Measurements from ENCODE around the gene CLMN. TPM values are rescaled to one million over a fixed set of nuclear protein-coding genes. Genes with fewer than 3 reads are reported as not detected.

Gene CLMN
- polyA plus RNA-seq, 3 donors = 22.0 to 33.7 (median 23.2) TPM

GRCh38 chr14:95301527-95302187 lies 18.1 kb downstream of the CLMN start:
- no peak overlapping the region for H3K4me3 ChIP-seq (replicated peaks in 1 of 3; ENCODE audit: low read depth in 2 of 3, low read length in 3 of 3)
- no peak overlapping the region for H3K27ac ChIP-seq (ENCODE audit: low read depth in 1 of 2, low read length in 2 of 2)
- intact Hi-C loops (cut with micrococcal nuclease) = no loop called here
- peaks cover 2% of the 10 kb centered on the region for H3K79me2 ChIP-seq (ENCODE audit: insufficient read depth, low read length)
- Mint-ChIP-seq H3K27ac (no peak overlapping the region), H3K4me1 (peaks cover 16% of the 10 kb centered on the region), H3K4me3 (no peak overlapping the region), H3K36me3 (peaks cover 5 to 30% of the 10 kb centered on the region in 2 donors), H3K9me3 (no peaks in the 10 kb centered on the region), H3K27me3 (ENCODE audit: low read depth in 3 of 3) (peaks cover 0 to 6% (median 3%) of the 10 kb centered on the region in 3 donors)
- H2AFZ ChIP-seq (ENCODE audit: insufficient read depth, low read depth, low read length, poor library complexity, severe bottlenecking) = no peak overlapping the region
- TF ChIP-seq CTCF (IDR thresholded peaks at IDR 0.05) = no peak
- no peak overlapping the region for H3K4me2 ChIP-seq (replicated peaks; ENCODE audit: extremely low read depth, low read length, poor library complexity, severe bottlenecking)
- no peak for DNase-seq
- peaks cover 99% of the 10 kb centered on the region for H4K20me1 ChIP-seq (ENCODE audit: insufficient read depth, low read length)
- no peaks in the 10 kb centered on the region for H3K4me1 ChIP-seq (ENCODE audit: control insufficient read depth in 1 of 2, insufficient read depth in 2 of 2, low read length in 2 of 2)
- no peak overlapping the region for H3K9ac ChIP-seq (ENCODE audit: insufficient read depth, low read length, poor library complexity, severe bottlenecking)
- H3K9me3 ChIP-seq (replicated peaks in 1 of 2; ENCODE audit: control insufficient read depth in 1 of 2, insufficient read depth in 1 of 2, low read length in 2 of 2) = no peaks in the 10 kb centered on the region
- H3K27me3 ChIP-seq (ENCODE audit: control insufficient read depth in 2 of 2, insufficient read depth in 2 of 2, low read length in 2 of 2) = no peaks in the 10 kb centered on the region
- H3K36me3 ChIP-seq (replicated peaks in 1 of 2; ENCODE audit: control insufficient read depth in 1 of 2, insufficient read depth in 2 of 2, low read length in 2 of 2) = no peaks in the 10 kb centered on the region
- WGBS (ENCODE audit: insufficient coverage) = 100% methylated on average over 3 of the region's 6 CpGs

- H4K20me1 ChIP-seq (ENCODE audit: insufficient read depth, low read length) = peaks cover 99% of the 10 kb centered on the region
- Mint-ChIP-seq H3K4me3 (no peak overlapping the region), H3K9me3 (peaks cover 0 to 5% (median 0%) of the 10 kb centered on the region in 7 donors), H3K4me1 (peaks cover 17% of the 10 kb centered on the region), H3K36me3 (peaks cover 5 to 32% of the 10 kb centered on the region in 2 donors), H3K27ac (no peak overlapping the region), H3K27me3 (ENCODE audit: low read depth in 3 of 3) (peaks cover 0 to 9% (median 3%) of the 10 kb centered on the region in 3 donors)
- H3K4me2 ChIP-seq (replicated peaks; ENCODE audit: extremely low read depth, low read length, poor library complexity, severe bottlenecking) = no peak overlapping the region
- no peak overlapping the region for H2AFZ ChIP-seq (ENCODE audit: insufficient read depth, low read depth, low read length, poor library complexity, severe bottlenecking)
- H3K4me1 ChIP-seq (ENCODE audit: control insufficient read depth in 1 of 2, insufficient read depth in 2 of 2, low read length in 2 of 2) = no peaks in the 10 kb centered on the region
- intact Hi-C loops (cut with micrococcal nuclease) = no loop called here
- H3K9me3 ChIP-seq (replicated peaks in 1 of 2; ENCODE audit: control insufficient read depth in 1 of 2, insufficient read depth in 1 of 2, low read length in 2 of 2) = no peaks in the 10 kb centered on the region
- WGBS (ENCODE audit: insufficient coverage) = 96% methylated on average over 4 of the region's 8 CpGs
- no peaks in the 10 kb centered on the region for H3K36me3 ChIP-seq (replicated peaks in 1 of 2; ENCODE audit: control insufficient read depth in 1 of 2, insufficient read depth in 2 of 2, low read length in 2 of 2)
- H3K79me2 ChIP-seq (ENCODE audit: insufficient read depth, low read length) = peaks cover 2% of the 10 kb centered on the region
- no peak overlapping the region for H3K4me3 ChIP-seq (replicated peaks in 1 of 3; ENCODE audit: low read depth in 2 of 3, low read length in 3 of 3)
- H3K27ac ChIP-seq (ENCODE audit: low read depth in 1 of 2, low read length in 2 of 2) = no peak overlapping the region
- H3K9ac ChIP-seq (ENCODE audit: insufficient read depth, low read length, poor library complexity, severe bottlenecking) = no peak overlapping the region
- H3K27me3 ChIP-seq (ENCODE audit: control insufficient read depth in 2 of 2, insufficient read depth in 2 of 2, low read length in 2 of 2) = no peaks in the 10 kb centered on the region
- DNase-seq = no peak
- no peak for TF ChIP-seq CTCF (IDR thresholded peaks at IDR 0.05)
Observed at GRCh38 chr14:95300697-95301526, 18.8 kb downstream of the CLMN start.
